ENCODE data around the gene USHBP1.

The USHBP1 gene

GRCh38 chr19:17237747-17238706 lies 26.5 kb downstream of the USHBP1 start:
- DNase-seq = no peak

- no peak for DNase-seq
These were observed 27.6 kb downstream of the USHBP1 start for GRCh38 chr19:17236811-17237543.

- no peak for DNase-seq
These were observed 28.4 kb downstream of the USHBP1 start for GRCh38 chr19:17235971-17236777.

GRCh38 chr19:17235300-17235970 lies 29.1 kb downstream of the USHBP1 start:
- peak; percentile 80 for DNase-seq

GRCh38 chr19:17234911-17235299 lies 29.6 kb downstream of the USHBP1 start:
- peak; percentile 66 for DNase-seq

- DNase-seq = no peak
These were observed 32.3 kb downstream of the USHBP1 start for GRCh38 chr19:17232258-17232657.

- no peak for DNase-seq
These were observed 34.7 kb downstream of the USHBP1 start for GRCh38 chr19:17229890-17230289.

GRCh38 chr19:17227798-17228367 lies 36.7 kb downstream of the USHBP1 start:
- no peak for DNase-seq

GRCh38 chr19:17226002-17226933 lies 38.3 kb downstream of the USHBP1 start, which contains the start of gene OCEL1:
TSS of gene OCEL1 (plus strand) at chr19:17226226. CDS start at chr19:17226248, 22 bp downstream.
- peak; percentile 96 for DNase-seq

GRCh38 chr19:17225053-17225452 lies 39.5 kb downstream of the USHBP1 start:
- no peak for DNase-seq

GRCh38 chr19:17220207-17220758 lies 44.3 kb downstream of the USHBP1 start:
- no peak for DNase-seq

GRCh38 chr19:17219286-17219685 lies 45.3 kb downstream of the USHBP1 start:
- no peak for DNase-seq

GRCh38 chr19:17216058-17216670 lies 48.4 kb downstream of the USHBP1 start:
- no peak for DNase-seq

- peak; percentile 91 for DNase-seq
These were observed 49.2 kb downstream of the USHBP1 start, which contains the start of gene USE1 for GRCh38 chr19:17215127-17215971. TSS of gene USE1 (plus strand) at chr19:17215357. CDS start at chr19:17215406, 49 bp downstream.

- no peak for DNase-seq
These were observed 49.9 kb downstream of the USHBP1 start for GRCh38 chr19:17214508-17215126.

GRCh38 chr19:17213334-17213733 lies 51.2 kb downstream of the USHBP1 start:
- DNase-seq = no peak

- no peak for DNase-seq
These were observed 52.7 kb downstream of the USHBP1 start for GRCh38 chr19:17211547-17212446.
